Myocyte (in vitro differentiated cells): ENCODE results near the gene POU2F1. TPM values are rescaled to one million over a fixed set of nuclear protein-coding genes. Genes with fewer than 3 reads are reported as not detected.

ENCODE experiments used
- DNase-seq: peaks from one replicate; pipeline ENCODE4 v3.0.0-alpha.2; 2012; ENCODE audit warnings: low read depth
- total RNA-seq: library from RNA; depleted of rRNA; stranded (reverse); fragments of >200 nt; gene quantifications from 2 replicates; pipeline ENCODE4 v1.2.3, GENCODE V29; 2014

POU2F1 gene
- total RNA-seq, 1 donor from 2014 or later: 4.3 TPM

DNA sequence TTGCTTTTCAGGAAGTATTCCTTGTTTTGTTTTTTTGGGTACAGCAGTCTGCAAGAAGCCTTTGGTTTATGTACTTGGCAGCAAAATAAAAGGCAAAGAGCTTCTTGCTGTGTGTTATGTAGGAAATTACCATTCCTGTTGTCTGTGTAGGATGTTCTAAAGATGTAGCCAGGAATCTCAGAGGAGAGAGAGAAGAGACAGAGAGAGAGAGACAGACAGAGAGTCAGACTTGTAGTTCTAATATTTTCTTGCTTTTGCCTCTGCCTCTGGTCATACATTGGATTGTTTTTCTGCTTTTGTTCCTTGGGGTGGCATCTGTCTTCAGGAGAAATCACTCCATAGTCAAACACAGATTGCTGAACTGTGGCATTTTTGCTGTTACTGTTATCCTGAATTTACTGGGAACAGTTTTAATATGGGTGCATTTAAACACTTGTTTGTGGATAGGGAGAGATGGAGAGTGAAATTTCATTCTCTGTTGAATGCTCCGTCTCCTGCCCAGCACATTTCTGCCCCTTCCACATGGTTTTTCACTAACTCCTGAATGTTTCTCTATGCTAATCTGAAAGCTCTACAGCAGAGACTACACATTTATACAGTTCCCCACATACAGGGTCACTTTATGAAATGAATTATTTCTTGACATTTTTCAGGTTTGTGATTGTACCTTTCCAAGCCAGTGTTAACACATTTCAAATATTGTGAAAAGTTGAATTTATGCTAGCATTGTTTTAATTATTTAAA, 49.8 kb downstream of the POU2F1 start:
- no peak for DNase-seq

DNA sequence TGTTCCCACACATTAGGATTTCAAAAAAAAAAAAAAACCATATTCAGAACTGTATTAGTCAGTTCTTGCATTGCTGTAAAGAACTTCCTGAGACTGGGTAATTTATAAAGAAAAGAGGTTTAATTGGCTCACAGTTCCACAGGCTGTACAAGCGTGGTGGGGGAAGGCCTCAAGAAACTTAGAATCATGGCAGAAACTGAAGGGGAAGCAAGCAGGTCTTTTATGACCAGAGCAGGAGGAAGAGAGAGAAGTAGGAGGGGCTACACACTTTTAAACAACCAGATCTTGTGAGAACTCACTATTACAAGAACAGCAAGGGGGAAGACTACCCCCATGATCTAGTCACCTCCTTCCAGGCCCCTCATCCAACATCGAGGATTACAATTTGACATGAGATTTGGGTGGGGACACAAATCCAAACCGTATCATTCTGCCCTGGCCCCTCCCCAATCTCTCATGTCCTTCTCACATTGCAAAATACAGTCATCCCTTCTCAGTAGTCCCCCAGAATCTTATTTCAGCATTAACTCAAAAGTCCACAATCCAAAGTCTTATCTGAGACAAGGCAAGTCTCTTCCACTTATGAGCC, 51.8 kb downstream of the POU2F1 start:
- DNase-seq: no peak

DNA sequence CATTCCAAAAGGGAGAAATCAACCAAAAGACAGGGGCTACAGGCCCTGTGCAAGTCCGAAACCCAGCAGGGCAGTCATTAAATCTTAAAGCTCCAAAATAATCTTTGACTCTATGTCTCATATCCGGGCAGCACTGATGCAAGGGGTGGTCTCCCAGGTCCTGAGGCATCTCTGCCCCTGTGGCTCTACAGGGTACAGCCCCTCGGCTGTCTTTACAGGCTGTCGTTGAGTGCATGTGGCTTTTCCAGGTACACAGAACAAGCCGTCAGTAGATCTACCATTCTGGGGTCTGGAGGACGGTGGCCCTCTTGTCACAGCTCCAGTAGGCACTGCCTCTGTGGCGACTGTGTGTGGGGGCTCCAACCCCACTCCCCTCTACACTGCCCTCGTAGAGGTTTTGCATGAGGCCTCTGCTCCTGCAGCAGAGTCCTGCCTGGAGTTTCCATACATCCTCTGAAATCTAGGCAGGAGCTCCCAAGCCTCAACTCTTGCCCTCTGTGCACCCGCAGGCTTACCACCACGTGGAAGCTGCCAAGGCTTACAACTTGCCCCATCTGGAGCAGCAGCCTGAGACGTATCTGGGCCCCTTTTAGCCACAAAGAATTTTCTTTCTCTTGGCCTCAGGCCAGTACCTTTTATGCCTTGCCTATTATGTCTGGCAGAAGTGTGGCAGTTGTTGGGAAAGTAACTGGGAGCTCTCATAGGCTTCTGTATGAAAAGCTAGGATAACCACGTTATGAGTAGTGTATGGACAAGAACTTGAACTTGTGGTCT, 52.5 kb downstream of the POU2F1 start:
- peak; percentile 89 for DNase-seq

DNA sequence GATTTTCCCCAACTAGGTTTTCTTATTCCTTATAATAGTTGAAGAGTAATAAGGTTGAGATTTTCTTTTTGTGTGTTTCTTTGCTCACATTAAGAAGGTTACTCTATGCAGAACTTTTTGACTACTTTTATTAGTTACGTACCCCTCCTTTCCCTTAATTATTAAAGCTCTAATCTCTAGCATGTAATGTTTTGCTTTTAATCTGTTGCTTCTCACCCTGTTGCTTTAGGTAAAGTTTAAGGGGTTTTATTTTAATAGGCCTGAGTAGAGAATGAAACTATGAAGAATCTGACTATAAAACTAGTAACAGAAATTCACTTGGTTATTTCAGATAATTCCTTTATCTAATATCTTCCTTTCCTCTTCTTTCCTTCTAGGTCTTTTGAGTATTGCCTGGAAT, 53.4 kb downstream of the POU2F1 start:
- no peak for DNase-seq

DNA sequence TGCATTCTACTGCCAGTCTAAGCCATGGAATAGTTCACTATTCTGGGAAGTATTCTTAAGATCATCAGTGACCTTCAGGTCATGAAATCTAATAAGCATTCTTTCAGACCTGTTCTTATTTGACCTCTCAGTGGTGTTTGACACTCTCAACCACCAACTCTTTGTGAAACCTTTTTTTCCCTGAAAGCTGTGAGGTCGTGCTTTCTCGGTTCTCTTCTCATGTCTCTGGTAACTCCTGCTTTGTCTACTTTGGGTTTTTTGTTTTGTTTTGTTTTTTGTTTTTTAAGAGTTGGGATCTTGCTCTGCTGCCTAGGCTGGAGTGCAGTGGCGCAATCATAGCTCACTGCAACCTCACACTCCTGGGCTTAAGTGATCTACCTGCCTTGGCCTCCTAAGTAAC, 56.3 kb downstream of the POU2F1 start:
- no peak for DNase-seq

DNA sequence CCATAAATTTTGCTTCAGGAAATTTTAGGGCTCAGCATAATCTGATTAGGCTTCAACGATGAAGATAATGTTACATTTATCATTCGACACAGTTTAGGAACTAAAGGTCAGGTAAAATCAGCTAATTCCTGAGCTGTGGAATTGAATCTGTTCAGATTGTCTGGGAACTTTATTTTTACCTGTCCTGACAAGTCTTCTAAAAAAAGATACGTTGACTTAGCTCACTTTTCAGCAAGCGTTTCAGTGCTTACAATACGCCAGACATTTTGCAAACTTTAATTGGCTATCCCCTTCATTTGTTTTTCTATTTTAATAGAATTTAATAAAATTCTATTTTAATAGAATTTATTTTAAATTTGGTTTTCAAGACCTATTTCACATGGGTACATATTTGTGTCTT, 57.8 kb downstream of the POU2F1 start:
- no peak for DNase-seq

DNA sequence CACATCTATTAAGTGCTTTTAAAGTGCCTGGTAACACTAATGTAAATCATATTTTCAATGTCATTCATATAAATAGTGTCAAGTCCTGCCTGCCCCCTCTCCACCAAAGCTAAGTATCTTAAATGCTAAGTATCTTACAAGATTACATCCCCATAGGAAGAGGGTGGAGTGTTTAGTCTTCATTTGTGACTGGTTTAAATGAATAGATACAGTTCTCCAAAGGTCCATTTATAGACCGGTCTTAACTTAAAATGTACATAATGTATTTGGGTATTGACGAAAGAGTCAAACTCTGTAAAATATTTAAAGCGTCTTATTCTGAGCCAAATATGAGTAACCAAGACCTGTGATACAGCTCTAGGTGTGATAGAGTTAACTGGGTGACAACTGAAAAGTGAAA, 60.2 kb downstream of the POU2F1 start:
- no peak for DNase-seq

DNA sequence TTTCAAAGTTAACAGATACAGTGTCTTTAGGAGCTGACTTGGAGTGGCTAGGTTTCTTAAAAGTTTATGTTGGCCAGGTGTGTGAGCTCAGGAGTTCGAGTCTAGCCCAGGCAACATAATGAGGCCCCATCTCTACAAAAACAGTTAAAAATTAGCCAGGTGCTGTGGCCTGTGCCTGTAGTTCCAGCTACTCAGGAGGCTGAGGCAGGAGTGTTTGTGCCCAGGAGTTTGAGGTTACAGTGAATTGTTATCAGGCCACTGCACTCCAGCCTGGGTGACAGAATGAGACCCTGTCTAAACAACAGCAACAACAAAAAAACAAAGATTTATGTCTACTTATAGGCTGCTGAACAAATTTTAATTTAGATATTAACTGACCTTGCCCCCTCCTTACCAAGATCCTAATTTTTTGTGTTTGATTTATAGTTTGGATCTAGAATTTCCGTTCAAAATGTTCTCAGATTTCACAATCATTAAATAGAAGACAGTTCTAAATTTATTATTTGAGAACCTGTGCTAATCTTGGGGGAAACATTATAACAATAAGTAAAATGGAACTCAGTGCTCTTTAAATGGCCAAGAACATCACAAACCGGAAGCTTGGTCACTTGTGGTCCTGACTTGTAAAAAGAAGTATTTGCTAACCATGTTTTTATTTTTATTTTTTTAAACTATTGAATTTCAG, 67.8 kb downstream of the POU2F1 start:
- no peak for DNase-seq

DNA sequence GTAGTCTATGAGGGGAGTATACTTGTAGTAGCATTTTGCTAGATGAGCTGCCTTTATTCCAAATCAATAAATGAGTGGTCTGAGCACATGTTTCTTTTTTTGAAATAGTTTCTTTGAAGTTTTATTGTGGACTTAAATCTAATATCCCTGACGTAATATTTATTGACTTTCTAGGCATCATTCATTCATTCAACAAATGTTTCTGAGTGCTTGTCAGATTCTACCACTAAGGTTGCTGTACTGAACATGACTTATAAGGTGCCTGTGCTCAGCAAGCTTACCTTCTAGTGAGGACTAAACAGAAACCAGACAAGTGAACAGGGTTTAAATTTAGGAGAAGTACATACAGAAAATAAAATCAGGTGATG, 68.4 kb downstream of the POU2F1 start:
- DNase-seq: no peak

DNA sequence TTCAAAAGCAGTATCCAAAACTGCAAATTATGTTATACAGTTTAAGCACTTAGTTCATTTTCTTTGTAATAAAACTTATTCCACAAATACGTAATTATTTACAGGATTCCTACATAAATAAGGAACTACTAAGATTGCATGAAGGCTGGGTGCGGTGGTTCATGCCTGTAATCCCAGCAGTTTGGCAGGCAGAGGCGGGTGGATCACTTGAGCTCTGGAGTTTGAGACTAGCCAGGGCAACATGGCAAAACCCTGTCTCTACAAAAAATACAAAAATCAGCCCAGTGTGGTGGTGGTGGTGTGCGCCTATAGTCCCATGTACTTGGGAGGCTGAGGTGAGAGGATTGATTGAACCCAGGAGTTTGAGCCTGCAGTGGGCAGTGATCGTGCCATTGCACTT, 69.3 kb downstream of the POU2F1 start:
- no peak for DNase-seq

DNA sequence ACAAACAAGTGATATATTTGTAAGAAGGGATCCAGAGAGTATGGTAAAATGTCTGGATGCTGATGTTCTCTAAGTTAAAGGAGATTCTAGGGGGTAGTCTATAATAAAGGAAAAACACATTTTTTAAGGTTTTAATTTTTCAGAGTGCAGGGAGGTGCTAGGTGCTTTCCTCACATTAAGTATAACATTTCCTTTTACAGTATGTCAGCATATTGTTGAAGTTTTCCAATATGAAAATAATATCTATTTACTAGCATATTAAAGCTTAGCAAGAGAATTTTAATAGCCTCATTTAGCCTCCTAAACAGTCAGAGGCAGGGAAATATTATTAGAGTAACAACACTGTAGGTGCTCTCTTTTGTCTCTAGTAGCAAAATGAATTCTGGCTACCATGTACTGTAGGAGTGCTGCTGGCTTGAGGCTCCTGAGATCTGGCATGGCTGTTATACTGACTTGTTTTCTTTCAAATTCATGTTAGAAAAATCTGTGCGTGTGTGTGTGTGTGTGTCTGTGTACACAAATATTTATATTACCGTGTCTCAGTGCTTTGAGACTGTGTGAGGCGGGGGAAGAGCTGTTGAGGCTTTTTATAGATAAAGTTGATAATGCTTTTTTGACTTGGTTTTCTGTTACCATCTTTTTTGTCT, 71.0 kb downstream of the POU2F1 start:
- no peak for DNase-seq

DNA sequence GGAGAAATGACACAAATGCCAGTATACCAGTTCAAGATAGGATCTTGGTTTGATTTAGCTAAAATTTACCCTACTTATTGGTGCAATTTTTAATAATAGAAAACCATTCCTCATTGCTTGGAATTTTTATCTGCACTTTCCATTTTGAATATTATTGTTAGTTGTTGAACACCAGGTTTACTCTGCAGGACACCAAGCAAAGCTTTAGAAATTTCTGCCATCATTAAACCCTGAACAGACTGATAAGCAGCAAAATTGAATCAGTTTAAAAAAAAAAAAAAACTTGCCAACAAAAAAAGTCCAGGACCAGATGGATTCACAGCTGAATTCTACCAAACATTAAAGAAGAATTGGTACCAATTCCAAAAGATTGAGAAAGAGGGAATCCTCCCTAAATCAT, 71.5 kb downstream of the POU2F1 start:
- no peak for DNase-seq

DNA sequence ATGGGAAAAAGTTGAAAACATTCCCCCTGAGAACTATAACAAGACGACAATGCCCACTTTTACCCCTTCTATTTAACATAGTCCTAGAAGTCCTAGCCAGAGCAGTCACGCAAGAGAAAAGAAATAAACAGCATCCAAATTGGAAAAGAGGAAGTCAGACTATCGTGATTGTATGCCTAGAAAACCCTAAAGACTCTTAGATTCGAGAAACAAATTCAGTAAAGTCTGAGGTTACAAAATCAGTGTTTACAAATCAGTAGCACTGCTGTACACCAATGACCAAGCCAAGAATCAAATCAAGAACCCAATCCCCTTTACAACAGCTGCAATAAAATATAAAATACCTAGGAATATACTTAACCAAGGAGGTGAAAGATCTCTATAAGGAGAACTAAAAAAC, 72.4 kb downstream of the POU2F1 start:
- no peak for DNase-seq

DNA sequence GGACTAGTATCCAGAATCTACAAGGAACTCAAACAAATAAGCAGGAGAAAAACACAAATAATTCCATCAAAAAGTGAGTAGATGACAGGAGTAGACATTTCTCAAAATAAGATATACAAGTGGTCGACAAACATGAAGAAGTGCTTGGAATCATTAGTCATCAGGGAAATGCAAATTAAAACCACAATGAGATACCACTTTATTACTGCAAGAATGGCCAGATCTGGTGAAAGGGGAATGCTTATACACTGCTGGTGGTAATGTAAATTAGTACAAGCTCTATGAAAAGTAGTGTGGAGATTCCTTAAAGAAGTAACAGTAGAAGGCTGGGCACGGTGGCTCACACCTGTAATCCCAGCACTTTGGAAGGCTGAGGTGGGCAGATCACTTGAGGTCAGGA, 73.8 kb downstream of the POU2F1 start:
- DNase-seq: no peak

DNA sequence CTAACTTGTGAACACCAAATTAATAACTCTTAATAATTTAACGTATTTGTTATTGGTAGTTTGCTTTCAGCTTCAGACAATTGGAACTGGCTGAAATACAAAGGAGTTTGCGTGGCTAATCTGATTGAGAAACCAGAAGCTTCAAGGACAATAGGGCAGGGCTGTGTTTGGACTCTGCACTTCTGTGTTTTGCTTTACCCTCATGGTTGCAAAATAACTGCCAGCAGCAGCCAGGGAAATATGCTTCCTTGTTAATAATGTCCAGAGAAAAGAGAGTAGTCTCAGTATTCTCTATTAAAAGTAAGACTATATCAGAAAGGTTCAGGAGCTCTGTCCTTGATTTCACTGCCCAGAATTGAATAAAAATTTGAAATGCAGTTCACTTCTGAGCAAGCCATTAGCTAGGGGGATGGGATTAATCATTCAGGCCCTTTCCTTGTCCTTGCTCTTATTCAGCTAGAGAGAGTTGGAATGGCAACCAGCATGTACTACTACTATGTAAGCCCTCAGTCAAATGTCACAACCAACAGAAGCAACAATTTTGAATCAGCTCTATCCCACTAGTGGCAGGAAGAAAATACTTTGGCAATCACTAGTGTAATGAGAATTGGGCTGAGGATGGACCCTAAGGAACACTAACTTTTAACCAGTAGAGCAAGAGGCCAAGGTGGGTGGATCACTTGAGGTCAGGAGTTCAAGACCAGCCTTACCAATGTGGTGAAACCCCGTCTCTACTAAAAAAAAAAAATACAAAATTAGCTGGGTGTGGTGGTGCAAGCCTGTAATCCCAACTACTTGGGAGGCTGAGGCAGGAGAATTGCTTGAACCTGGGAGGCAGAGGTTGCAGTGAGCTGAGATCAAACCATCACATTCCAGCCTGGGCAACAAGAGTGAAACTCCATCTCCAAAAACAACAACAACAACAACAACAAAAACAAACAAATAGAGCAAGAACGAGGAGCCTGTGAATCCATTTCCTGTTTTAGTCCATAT, 76.8 kb downstream of the POU2F1 start:
- no peak for DNase-seq

DNA sequence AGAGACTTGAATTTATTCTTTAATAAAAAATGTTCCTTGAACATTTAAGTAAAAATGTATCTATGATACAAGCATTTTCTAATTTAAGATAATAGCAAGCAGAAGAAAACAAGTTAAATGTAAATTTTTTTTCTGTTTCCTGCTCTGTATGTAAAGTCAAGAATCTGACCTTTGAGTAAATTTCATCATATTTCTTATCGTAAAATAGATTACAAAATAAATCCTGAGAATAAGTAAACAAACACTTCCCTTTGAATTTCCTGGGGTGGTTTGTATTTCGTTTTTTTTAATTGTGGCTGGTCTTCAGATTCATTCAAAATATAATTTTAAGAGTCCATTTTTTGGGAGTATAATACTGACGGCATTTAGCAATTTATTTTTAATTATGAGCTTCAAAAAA, 77.6 kb downstream of the POU2F1 start:
- no peak for DNase-seq

DNA sequence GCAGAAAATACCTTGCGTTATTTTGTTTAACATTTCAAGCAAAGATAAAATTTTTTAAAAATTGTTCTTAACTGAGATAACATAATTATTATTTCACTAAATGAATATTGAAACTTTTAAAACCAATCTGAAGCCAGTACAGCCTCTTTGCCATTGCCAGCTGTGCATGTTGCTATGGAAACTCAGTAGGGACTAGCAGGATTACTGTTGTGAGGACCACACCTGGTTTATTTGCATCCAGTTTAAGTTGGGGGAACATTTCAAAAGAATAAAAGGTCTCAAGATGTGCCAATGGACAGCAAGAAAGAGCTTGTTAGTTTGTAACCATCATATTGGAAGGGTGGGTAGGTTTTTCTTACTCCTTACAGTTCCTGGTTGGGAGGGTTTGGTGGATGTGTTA, 80.7 kb downstream of the POU2F1 start:
- no peak for DNase-seq

DNA sequence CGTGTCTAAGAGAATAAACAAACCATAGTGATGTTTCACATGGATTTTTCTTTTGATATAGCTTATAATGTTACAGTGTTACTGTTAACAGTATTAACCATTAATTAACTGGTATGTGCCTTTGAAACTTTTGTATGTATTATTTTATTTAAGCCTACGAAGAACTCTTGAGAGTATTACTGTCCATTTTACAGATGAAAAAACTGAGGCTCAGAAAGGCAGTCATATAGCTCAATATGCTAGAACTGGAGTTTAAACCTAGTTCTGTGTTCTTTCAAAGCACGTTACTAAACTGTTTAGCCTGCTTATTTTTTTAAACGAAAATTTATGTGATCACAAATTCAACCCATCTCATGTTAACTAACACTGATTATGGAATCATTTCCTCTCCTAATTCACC, 83.5 kb downstream of the POU2F1 start:
- no peak for DNase-seq

DNA sequence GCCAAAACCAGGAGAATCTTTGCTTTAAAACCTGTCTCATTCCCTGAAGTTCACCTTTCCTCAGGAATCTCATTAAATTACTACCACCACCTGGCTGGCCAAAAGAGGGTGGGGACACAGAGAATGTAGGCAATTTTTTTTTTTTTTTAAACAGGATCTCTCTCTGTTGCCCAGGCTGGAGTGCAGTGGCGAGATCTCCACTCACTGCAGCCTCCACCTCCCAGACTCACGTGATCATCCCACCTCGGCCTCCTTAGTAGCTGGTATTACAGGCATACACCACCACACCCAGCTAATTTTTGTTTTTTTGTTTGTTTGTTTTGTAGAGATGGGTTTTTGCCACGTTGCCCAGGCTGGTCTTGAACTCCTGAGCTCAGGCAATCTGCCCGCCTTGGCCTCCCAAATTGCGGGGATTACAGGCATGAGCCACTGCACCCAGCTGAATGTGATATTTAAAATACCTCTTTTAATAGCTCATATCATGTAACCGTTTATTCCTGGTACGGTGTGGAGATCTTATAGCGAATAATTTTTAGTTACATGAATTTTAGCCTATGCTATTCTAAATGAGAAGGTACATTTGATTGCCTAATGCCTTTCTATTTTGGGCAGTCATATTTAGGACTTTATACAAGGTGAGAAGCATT, 84.5 kb downstream of the POU2F1 start:
- DNase-seq: no peak
